GM19395 (cell line): ENCODE measurements around the gene ARHGEF17.

Experiments used
- ATAC-seq: cut with Tn5 transposase; IDR thresholded peaks from one replicate; pipeline ENCODE4 v1.9.1; 2021; ENCODE audit warnings: mild to moderate bottlenecking, moderate library complexity; ENCODE audit not compliant: unreplicated experiment

The ARHGEF17 gene

DNA sequence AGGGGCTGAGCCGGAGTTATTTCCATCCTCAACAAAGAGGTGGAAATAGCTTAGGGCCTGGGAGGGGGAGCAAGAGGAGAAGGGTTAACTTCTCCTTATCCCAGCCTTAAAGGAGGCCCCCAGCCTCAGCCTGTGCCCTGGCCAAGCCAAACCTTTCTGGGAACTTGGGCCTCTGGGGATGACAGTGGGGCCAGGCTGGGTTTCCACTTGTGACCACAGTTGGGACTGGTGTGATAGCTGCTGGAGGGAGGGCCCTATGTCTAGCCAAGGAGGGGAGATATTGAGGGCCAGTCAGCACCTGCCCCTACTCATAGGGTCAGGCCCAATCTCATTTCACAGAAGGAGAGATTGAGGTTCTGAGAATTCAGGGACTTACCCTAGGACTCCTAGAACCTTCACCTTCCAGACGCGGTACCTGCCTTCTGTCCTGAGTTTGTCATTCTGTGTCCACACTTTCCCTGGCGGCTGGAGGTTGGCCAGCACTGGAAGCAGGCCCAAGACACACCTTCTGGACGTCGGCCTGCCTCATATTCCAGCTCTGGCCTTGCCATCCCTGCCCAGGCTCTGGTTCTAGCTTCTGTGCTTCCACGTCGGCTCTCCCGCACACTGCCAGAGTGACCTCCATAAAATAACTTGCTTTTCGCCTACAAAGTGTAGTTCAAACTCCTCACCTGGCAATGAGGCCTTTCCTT is 71.3 kb downstream of the ARHGEF17 start:
- no peak for ATAC-seq

DNA sequence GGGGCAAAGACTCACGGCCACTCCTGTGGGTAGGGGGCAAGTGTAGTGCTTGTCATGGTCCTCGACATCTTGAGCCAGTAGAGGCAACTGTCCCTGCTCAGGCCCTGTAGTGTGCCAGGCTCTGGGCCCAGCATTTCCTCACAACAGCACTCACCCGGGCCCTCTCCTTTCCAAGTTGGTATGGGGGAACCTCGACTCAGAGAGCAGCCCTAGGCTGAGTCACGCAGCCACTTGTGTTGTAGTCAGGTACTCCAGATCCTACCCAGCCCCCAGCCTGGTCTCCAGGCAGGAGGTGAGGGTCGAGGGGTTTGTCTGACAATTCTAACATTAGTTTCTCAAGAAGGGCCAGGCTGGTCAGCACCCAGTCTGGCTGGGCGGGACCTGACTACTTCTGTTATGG is 72.3 kb downstream of the ARHGEF17 start:
- ATAC-seq = no peak

DNA sequence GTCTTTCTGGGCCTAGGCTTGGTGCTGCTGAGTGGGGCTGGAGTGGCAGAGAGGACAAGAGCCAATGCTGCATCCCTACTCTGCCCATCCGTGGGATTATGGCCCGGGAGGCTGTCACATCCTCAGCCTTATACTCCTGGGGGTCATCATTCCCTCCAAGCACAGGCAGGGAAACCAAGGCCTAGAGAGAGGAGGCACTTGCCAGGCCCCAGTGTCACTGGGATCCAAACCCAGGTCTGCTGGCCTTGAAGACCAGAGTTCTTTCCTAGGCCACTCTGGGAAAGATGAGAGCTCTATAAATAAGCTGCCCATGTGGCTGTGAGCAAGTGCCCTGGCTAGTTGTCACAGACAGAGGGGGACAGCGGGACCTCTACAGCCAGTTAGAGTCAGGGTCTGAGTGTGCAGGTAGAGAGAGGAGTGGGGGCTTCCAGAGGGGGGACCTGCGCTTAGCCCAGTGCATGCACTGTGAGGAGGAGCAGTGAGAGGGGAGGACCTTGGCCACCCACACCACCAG is 72.9 kb downstream of the ARHGEF17 start:
- no peak for ATAC-seq

DNA sequence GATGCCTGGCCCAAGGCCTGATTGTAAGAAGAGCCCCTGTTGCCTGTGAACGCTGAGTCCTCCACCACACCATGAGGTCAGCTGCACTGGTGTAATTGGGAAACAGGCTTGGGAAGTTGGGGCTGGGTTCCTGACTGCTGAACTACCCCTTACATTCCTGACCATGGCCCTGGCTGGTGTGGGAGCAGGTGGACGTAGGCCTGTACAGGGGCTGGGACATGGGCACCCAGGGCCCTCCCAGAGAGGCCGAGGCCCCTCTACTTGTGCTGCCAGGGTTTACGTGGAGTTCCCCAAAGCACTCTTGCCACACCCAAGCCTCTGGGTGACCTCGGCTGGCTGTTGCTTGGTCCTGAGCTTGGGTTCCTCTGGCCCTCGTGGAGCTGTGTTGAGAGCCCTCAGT is 73.5 kb downstream of the ARHGEF17 start:
- ATAC-seq = no peak

DNA sequence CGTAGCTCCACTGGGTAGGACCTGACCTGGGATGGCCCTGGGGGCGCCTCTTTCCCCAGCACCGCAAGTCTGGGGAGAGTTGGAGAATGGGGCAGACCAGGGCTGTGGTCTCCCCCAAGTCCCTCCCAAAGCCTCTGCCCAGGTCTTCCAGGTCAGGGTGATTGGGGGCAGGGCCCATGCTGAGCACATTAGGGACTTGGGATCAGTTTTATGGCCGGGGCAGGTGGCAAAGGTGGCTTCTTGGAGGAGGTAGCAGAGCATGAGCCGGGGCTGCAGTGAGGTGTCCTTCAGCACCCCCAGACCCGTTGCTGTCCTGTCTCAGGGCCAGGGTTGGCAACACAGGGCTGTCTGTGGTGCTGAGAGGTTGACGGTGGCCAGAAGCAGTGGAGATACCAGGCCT is 74.1 kb downstream of the ARHGEF17 start:
- no peak for ATAC-seq

DNA sequence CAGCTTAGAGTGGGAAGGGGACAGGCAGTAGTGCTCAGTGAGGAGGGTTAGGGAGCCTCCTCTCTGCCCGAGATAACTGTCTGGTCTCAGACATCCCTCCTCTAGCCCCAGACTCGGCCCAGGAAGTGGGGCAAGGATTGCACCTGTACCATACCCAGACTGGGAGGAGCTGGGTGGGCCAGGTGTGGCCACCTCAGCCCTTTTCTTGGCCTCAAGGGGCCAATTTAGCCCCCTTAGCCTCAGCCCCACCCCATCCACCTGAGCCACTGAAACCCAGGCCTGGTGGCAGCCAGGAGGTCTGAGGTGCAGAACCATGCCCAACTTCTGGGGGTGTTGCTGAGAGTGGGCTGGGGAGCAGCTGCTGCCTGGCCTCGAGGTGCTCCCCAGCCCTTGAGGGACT is 74.7 kb downstream of the ARHGEF17 start:
- no peak for ATAC-seq

DNA sequence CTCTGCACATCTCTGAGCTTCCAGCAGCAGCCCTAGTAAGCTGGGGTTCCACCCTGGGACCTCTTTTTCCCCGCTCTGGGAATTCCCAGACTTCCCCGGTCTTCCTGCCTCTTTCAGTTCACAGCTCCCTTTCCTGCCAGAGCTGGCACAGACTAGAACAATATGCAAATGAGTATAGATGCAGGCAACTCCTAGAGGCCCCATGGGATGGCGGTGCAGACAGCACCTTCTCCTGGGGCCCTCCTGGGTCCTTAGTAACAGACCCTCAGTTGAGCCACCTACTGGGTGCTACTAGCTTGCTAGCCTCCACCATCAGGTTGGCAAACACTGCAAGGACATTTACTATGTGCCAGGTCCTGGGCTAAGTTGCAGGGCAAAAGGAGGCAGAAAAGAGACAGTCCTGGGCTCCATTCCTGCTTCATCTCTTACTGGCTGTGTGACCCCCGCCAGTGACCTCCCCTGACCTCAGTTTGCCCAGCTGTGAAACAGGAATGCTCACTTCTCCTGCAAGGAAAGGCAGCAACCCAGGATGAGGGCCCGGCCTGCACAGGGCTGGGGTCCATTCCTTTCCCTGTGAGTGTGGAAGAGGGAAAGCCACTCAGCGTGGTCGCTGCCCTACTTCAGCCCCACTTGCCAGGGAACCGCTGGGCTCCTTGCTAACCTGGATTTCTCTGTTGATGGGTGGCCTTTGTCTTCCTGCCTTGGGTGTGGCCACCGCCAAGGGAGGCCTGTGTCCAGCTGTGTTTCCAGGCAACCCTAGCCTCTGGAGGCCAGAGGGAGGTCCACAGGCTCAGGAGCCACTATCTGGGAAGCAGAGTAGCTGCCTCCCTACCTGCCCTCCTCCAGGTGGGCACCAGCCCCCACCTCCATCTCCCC is 75.4 kb downstream of the ARHGEF17 start:
- ATAC-seq = no peak

DNA sequence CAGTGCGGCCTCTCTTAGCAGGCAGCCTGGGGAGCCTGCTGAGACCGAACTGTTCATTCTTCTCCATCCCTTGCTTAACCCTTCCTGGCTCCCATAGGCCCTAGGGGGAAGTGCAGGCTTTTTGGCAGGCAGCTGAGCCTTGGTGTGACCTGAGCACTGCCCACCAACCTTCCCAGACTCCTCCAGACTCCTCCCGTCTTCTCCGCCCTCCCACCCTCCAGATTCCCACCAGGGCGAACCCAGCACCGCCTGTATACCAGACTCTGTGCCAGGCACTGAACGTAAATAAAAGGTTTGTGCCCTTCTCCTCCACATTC is 76.0 kb downstream of the ARHGEF17 start:
- no peak for ATAC-seq

DNA sequence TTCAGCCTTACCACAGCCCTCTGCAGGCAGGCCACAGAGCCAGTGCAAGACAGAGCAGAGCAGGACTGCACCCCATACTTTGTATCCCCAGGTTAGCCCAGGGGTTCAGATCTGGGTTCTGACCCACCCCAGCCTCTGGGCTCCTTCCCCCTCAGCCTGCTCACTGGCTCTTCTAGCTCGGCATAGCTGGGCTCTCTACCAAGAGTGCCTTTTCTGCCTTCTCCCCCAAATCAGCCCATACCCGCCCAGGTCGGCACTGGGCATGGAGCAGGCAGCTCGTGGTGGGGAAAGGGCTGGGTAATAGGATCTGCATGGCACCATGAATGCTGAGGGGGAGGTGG is 76.4 kb downstream of the ARHGEF17 start:
- no peak for ATAC-seq

DNA sequence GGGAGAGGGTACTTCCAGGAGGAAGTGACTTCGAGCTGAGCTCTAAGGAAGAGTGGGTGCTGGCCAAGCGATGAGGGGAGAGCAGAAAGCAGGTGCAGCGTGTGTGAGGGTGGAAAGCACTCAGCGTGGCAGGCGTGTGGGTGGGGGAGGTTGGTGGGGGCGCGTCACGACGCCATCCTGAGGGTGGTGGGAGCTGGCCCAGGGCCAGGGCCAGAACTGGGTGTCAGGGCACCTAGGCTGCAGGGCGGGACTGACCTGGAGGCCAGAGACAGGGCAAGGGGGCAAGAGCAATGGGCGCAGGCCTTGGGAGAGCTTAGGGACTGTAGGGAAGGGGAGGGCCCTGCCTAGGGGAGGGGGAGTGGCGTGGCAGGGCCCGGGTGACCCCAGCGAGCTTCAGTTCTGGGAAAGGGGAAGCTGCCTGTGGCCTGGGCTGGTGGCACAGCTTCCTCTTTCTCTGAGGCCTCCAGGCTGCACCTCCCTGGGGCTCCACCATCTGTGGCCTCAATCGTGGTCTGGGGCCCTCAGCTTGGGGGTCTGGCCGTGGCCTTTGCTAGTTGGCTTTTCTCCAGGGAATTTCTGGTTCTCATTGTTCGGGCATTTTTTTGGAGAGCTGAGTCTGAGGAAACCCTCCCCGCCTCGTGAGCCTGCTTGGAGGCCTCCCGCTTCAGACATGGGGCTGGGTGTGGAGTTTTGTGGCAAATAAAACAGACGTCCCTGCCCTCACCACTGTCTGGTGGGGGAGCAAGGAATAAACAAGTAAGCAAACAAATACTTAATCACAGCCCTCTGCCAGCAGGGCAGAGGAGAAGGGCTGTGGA is 77.0 kb downstream of the ARHGEF17 start:
- ATAC-seq = peak; percentile 43

DNA sequence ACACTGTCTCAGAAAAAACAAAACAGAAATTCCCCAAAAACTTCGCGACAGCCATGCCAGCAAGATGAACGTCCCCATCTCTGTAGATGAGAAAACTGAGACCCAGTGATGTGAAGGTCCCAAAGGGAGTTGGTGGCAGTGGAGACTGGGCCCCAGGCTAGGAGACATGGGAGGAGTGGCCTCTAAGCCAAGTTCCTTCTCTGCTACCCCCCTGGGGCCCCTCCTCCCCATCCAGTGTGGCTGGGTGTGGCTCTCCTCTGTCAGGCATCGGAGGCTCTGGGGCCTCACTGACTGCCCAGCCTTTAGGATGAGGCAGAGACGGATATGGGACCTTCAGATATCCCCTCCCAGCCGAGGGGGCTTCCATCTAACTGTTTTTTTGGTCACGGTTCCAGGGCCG is 77.9 kb downstream of the ARHGEF17 start:
- ATAC-seq = no peak

DNA sequence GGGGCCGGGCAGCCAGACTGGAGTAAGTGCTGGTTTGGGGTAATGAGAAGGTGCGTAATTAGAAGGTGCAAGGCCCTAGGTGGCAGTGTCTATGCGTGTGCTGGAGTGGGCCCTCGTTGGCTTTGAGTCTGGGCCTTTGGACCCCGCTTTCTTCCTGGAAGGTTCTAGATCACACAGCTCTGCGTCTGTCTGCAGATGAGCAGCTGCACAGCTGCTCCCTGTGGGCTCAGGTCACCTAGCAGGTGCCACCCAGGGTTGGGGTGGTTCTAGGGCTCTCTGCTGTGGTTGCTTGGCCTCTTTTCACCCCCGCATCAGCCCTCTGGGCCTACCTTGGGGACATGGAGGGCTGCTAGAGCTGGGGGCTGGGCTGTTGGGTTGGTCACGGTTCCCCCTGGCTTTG is 78.5 kb downstream of the ARHGEF17 start:
- no peak for ATAC-seq

DNA sequence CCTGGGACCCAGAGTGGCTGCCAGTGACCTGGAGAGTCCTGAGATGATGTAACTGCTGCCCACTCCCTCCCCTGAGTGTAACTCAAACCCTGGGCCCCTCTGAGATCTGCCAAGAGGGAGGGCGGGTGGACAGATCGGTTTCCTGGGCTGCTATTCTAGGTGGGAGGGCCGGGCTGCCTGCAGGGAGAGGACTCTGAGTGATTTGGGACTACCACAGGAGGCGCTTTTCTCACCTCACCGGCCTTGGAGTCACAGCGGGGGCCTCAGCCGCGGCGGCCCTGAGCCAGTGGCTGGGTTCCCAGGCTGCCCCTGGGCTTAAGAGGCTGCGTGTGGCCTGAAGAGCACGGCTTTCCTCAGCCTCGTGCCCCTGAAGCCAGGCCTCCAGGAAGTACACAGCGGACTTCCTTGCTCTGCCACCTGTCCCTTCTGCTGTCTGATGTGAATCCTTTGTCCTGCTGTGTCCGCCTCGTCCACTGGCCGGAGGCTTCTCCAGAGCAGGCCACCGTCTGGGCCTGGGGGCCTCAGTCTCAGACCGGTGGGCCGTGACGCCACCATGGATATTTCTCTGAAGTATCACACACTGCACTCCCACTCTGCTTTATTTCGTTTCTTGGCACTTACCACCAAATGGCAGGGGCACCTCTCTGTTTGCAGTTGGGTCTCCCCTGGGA is 79.7 kb downstream of the ARHGEF17 start:
- ATAC-seq = no peak

DNA sequence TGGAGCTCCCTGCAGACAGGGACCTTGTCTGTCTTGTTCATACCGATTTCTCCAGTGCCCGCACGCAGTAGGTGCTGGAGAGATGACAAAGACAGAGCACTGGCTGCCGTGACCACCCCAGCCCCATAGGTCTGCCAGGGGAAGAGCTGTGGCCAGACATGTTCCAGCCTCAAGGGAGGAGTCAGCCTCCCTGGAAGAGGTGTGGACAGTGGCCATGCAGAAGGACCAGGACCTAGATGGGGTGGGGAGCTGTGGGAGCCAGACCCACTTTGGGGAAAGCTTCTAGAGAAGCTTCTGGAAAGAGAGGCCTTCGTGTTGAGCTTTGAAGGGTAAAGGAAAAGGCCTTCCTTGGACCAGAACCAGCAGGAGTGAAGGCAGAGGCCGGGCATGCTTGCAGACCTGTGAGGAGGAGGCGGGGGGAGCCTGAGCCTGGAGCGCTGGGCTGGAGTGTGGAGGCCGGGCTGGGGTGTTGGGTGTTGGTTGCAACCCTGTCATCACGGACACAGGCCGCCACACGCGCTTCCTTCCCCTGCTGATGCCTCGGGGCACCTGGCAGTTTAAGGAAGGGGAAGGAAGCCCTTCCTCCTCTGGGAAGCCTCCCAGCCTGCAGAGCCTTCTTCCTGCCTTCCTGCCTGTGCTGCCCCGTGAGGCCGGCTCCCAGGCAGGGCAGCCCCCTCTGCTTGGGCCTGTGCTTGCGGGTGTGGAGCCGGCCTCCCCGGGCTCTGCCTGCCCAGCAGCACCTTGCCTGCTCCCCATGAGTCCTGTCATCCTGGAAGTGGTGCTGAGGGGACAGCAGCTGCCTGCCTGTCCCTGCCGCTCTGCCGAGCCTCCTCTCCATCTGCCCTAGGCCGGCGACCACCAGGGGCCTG is 80.4 kb downstream of the ARHGEF17 start:
- no peak for ATAC-seq

DNA sequence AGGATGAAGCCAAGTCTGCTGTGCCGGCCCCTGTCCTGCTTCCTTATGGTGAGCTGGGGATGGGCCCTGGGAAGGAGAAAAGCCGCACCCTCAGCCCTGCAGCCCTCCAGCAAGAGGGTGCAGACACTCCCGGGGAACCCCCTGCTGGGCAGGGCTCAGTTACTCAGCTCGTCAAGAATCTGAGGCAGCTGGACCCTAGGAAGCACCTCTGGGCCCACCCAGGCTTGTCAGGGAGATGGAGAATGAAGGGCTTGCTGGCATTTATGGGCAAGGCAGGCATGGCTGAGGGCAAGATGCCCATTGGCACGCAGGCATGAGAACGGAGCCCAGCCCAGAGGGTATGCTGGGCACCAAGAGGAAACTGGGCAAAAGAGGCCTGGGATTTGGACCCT is 81.1 kb downstream of the ARHGEF17 start:
- ATAC-seq = no peak

DNA sequence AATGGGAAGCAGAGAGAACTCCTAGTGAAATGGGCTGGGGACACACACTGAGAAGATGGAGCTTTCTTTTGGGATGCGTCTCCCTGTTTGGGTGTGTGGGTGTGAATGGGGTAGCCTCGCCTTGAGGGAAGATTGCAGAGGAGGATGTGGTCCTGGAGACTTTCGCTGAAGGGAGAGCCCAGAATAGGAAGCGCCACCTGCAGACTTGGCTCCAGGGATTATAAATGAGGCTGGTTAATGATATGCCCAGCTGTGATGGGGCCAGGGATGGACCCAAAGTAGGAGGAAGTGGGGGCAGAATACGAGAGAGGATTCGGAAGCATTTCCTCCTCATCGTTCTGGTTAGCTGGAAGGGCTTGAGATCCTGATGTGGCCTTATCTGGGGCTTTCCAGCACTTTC is 81.8 kb downstream of the ARHGEF17 start:
- no peak for ATAC-seq

DNA sequence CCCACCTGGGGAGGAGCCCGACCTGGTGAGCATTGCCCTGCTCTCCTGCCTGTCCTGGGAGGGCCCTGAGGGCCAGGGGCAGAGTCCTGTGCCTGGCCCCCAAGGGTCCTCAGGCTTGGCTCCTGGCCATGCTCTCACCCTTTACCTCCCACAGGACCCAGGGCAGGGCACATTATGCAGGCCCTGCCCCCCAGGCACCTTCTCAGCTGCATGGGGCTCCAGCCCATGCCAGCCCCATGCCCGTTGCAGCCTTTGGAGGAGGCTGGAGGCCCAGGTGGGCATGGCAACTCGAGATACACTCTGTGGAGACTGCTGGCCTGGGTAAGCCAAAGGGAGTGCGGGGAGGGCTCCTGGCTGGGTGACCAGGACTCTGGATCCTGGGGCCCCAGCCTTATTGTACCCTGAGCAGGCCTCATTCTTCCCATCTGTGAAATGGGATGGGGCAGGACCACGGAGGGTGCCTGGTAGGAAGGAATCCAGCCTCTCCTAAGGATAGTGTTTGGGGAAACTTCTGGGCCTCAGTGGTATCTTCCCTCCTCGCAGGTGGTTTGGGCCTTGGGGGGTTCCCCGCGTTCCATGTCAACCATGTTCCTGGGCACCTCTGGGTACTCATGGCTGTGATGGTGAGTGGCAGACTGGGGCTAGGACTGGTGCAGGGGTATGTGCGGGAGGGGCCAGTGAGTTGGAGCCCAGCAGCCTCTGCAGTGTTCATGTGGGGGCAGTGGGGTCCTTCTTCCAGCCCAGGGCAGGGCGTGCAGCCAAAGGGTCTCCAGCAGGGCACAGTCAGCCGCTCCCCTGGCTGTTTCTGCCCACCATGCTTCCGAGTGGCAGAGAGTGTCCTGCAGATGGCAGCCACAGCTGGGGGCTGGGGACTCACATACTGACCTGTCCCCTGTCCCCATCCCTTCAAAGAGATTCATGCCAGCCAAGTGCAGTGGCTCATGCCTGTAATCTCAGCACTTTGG is 82.8 kb downstream of the ARHGEF17 start:
- ATAC-seq = no peak

DNA sequence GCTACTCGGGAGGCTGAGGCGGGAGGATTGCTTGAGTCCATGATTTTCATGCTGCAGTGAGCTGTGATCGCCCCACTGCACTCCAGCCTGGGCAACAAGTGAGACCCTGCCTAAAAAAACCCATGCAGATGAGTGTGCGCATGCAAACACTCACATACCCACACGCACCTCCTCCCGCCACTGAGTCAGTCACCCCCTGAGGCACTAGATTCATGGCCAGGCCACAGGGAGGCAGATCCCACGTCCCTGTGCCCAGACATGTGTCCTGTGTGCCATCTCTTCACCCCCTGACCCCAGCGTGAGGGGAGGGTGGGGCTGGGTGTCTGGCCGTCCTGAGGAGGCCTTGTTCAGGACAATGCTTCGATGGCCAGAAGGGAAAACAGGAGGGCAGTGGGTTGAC is 83.6 kb downstream of the ARHGEF17 start:
- ATAC-seq = no peak
